Renal cortex interstitium (tissue), 11 donors: ENCODE data around the gene TTC38. TPM values are rescaled to one million over a fixed set of nuclear protein-coding genes. Genes with fewer than 3 reads are reported as not detected.

ENCODE experiments used
- DNase-seq, 11 donors: peaks; one replicate each; pipeline ENCODE4 v3.0.0-alpha.2; 2013; ENCODE audit warnings: low read depth in 9 of 11, low spot score in 4 of 11; ENCODE audit errors: extremely low read depth in 1 of 11
- polyA plus RNA-seq, 3 donors: library from polyadenylated mRNA; unstranded; fragments of 120-200 nt; gene quantifications; one replicate each; pipeline ENCODE4 v1.2.1, GENCODE V29; 2013; ENCODE audit not compliant: insufficient read length in 3 of 3

TTC38 gene
- polyA plus RNA-seq, 3 donors = 51.1 to 65.2 (median 52.8) TPM

GRCh38 chr22:46288846-46289243 lies 21.0 kb downstream of the TTC38 start:
- DNase-seq = no peak

DNA sequence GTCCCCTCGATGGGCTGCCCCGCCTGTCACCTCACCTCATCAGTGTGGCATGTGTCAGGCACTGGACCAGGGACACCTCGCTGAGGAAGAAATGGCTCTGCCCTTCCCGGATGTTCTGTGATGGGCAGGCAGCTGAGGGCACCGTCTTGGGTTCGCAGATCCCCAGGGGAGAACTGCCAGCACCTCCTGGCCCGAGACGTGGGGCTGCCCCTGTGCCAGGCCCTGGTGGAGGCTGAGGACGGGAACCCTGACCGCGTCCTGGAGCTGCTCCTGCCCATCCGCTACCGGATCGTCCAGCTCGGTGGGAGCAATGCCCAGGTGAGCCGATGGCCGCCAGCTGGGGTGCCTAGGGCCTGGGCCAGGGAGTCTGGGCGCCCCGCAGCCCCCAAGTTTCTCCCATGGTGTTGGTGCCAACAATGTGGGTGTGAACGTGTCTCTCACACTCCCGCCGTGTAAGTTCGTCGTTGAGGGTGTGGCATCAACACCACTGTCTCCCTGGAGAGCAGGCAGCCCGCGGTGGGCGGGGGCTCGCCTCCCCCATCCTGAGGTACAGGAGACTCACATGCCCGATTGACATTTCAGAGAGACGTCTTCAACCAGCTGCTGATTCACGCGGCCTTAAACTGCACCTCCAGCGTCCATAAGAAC lies 21.6 kb downstream of the TTC38 start:
- no peak for DNase-seq

DNA sequence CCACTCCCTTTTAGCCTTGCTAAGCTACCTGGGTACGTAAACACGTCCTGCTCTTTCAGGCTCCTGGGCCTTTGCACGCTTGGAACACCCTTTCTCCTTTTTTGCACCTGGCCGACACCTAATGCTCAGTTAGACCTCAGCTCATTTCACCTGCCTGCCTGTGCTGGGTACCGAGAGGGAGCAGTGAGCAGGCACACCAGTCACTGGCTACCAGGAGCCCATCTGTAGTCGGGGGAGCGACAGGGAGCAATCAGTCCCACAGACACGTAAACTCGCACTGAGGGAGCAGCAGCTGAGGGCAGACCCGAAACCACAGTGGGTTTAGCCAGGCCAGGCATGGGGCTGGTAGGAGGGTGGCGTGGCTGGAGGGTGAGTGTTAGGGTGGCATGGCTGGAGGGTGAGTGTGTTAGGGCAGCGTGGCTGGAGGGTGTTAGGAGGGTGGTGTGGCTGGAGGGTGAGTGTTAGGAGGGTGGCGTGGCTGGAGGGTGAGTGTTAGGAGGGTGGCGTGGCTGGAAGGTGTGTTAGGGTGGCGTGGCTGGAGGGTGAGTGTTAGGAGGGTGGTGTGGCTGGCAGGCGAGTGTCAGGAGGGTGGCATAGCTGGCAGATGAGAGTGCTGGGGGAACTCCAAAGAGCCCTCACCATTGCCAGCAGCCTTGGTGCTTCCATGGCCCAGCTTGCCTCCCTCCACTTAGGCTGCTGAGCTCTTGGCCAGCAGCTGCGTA lies 22.5 kb downstream of the TTC38 start:
- no peak for DNase-seq

GRCh38 chr22:46290843-46291785 lies 23.3 kb downstream of the TTC38 start:
- no peak for DNase-seq

- no peak for DNase-seq
These were observed 24.4 kb downstream of the TTC38 start for GRCh38 chr22:46292173-46292572.

DNA sequence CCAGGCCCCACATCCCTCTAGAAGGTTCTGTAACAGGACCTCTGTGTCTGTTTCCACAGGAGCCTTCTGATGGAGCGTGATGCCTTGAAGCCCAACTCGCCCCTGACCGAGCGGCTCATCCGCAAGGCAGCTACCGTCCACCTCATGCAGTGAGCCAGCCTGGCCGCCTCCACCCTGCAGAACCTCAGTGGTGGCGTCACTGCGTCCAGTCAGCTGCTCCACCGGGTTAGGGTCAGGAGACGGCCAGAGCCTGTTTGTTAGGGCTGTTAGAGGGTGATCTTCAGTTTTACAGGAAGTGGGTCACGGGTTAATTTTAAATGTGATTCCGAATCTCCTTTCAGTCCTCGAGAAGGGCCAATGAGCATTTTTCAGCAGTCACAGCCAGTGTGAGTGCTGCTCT lies 24.9 kb downstream of the TTC38 start:
- DNase-seq = no peak

- DNase-seq = no peak
These were observed 25.9 kb downstream of the TTC38 start for GRCh38 chr22:46293577-46294260.

DNA sequence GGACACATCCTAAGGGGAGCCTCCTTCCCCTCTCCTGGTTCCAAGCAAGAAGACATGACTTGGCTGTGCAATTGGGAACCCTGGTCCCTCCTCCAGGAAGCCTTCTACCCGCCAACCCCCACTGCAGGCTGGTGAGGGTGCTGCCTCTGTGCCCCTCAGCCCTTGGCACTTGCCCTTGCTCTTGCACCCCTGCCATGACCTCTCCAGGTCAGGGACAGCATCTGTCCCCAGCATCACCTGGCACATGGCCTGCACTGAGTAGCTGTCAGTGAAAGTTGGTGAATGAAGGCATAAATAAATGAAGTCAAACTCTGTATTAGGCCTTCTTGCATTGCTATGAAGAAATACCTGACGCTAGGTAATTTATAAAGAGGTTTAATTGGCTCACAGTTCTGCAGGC lies 27.0 kb downstream of the TTC38 start:
- DNase-seq = no peak

DNA sequence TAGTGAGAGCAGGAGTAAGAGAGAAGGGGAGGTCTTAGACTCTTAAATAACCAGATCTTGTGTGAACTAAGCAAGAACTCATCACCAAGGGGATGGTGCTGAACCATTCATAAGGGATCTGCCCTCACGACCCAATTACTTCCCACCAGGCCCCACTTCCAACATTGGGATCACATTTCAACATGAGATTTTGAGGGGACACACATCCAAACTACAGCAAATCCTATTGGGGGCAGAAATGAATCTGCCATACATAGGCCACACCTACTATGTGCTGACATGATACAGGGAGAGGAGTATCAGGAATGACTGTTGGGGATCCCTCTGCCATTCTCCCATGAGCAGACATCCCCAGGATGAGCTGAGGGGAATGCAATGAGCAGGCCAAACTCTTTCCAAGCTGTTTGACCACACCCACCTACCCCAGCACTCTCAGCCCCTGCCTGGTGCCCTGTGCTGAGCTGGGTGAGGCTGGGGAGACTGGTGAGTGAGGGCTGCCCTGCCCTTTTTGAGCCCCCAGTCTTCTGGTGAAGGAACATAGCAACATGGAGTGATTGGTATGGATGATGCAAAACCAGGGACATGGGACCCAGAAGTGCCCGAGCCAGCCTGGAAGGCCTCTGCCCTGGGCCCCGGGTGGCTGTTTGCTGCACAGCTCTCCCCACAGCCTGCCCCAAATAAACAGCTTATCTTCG lies 27.6 kb downstream of the TTC38 start:
- no peak for DNase-seq

DNA sequence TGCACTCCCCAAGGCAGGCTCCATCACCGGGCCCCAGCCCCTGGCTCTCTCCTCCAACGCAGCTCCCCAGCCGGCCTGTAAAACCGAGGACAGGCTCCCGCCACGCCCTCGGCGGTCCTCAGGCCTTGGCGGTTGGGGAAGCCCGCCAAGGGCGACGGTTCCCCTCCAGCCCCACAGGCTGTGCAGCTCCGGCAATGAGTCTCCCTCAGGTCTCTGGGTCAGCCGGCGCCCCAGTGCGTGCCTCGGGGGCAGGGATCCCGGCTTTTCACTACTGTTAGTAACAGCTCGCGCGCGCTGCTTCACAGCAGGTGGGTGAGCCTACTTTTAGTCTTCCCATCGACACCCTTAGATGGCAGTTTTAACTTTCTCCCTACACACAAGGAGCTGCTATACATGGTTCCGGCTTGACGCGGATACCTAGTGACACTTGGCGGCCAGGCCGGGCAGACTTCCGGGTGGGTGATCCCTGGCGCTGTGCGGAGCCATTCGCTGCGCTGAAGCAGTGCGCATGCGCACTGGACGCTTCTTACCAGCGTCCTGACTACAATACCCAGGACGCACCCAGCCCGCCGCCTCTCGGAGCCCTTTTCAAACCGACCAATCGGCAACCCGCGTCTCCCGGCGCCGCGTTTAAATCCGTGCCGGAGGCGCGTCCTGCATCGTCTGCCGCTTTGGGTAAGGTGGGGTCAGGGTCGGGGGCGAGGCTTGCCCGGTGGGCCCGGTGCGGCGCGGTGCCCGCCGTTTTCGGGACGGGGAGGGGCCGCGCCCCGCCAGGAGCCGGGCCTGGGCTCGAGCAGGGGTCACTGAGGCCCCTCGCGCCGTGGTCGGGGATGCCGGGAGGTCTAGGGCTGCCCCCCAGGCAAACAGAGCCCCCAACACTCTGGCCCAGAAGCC lies 28.7 kb downstream of the TTC38 start, which contains the start of gene GTSE1:
TSS of gene GTSE1 (plus strand) at position 614 of the 894 bp plus-strand sequence. CDS start 531 bp downstream, outside the sequence.
- DNase-seq = peak; percentile 95 to 99 (median 97)

GRCh38 chr22:46297151-46297812 lies 29.5 kb downstream of the TTC38 start:
- DNase-seq = peak in 1 of 11 donors; percentile 18

DNA sequence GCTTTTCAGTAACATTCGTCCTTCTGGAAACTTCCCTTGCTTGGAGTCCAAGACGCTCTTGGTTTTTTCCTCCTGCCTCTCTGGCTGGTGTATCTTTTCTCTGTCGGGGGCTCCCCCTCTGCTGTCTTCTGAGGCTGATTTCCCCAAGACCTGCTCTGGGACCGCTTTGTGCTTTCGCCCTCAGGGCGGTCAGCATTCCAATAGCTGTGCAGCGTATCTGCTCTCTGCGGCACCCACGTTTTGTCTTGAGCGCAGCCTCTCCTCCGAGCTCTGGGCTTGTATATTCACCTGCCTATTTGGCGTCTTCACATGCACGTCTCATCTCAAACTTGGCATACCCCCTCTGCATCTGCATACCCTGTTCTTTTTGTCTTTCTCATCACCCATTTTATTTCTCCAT lies 31.3 kb downstream of the TTC38 start:
- no peak for DNase-seq

DNA sequence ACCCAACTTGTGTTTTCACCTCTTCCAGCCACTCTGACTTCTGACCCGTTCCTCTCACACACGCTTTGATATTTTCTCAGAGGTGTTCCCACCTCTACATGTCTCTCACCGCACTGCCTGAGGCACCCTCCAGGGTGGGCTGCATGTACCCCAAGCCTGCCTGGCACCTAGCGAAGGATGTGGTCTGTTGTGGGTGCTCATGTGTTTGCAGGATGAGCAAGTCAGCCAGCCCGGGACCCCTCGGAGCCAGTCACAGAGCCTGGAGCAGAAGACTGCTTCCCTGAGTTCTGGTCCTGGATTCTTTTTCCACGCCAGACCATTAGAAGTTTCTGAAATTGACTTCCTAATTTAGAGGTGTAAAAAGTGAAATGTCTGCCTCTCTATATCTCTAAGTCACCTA lies 32.7 kb downstream of the TTC38 start:
- no peak for DNase-seq

DNA sequence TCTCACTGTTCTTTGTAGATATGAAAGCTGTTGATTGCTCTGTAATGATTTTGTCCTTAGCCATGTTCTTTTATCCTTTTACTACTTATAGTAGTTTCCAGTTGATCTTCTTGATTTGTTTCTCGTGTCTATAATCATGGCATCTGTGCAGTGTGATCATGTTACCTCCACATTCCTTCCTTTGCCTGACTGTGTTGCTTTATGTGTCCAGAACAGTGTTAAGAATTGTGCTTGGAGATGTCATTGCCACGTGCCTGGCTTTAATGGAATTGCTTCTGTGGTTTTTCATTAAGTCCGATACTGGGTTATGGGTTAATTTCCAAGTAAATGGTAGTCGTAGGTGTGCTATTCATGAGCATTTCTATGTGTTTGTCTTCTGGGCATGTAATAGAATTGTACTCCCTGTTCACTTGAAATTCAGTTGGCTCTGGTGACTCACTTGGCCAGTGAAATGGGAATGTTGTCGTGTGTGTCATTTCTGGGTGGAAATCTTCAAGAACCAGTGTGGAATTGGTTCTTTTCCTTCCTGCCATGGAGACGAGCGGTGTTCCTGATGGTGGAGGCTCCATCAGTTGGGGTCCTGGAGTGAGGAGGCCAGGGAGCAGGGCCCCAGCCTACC lies 35.6 kb downstream of the TTC38 start:
- no peak for DNase-seq

GRCh38 chr22:46308283-46308988 lies 40.6 kb downstream of the TTC38 start:
- no peak for DNase-seq

- no peak for DNase-seq
These were observed 41.8 kb downstream of the TTC38 start for GRCh38 chr22:46309526-46310085.
